ENCODE measurements around the gene AP1AR.
"Not testable (repeated sequence)": the region's sequence is repeated elsewhere in the genome, so short reads cannot be mapped to it uniquely, and the experiment has no call there.

Gene AP1AR

DNA sequence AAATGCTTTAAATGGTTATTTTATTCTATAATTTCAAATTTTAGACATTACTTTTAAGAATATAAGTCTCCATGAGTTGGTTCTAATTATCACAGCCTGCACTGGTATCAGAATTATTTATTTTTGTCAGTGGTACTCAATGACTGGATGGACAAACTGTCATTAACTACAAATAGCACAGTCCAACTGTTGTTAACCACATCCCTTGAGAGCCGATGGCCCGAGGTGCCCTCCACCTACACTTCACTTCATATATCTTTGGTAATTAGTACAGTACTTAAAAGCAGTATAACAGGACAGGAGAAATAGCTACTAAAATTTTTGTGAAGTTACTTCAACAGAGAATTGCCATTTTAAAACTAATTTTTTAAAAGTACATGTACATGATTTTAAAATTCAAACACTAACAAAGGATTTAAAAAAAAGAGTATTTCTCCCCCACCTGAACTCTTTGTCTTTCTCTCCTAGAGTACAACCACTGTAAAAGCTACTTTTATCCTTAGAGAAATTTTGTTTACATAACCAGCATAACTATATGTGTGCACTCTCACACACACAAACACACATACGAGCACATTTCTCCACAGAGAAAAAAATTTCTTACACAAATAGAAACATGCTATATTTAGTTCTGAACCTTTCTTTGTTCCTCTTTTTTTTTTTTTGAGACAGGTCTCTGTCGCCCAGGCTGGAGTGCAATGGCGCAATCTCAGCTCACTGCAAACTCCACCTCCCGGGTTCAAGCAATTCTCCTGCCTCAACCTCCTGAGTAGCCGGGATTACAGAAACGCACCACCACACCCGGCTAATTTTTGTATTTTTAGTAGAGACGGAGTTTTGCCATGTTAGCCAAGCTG, 47.7 kb downstream of the AP1AR start:
- no peak for DNase-seq (ENCODE audit: low read depth)

DNA sequence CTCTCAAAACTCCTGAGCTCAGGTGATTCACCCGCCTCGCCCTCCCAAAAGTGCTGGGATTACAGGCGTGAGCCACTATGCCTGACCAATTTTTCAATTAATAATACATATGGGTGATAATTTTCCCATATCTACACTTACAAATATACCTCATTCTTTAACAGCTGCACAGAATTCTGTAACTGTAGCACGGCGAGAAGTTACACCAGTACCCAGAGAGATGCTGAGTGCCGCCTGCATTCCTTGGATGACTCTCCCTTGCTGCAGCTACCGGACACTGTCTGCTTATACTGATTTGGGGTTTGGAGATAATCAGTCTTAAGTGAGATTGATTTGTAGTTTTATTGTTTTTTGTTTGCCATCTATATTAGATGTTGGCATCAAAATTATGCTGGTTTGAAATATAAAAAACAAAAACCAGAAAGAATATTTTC, 48.3 kb downstream of the AP1AR start:
- DNase-seq (ENCODE audit: low read depth), result no peak

DNA sequence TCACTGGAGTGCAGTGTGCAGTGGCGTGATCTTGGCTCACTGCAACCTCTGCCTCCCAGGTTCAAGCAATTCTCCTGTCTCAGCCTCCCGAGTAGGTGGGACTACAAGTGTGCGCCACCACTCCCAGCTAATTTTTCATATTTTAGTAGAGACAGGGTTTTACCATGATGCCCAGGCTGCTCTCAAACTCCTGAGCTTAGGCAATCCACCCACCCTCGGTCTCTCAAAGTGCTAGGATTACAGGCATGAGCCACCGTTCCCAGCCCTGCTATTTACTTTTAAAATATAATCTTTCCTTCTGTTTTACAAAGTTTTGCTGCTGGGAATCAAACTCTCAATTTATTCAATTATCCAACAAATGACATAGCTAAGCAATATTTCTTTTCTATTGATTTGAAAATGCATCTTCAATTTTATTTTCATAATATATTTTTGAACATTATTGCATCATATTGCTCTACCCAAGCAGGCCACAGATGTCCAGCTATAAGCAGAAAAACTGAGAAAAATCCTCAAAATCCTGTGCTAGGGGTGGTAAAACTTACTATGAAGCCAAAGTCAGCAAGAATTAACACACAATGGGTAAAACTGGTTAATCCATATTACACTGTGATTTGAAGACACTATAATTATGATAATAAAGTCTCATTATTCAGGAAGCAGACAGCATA, 48.9 kb downstream of the AP1AR start:
- DNase-seq (ENCODE audit: low read depth), result no peak

DNA sequence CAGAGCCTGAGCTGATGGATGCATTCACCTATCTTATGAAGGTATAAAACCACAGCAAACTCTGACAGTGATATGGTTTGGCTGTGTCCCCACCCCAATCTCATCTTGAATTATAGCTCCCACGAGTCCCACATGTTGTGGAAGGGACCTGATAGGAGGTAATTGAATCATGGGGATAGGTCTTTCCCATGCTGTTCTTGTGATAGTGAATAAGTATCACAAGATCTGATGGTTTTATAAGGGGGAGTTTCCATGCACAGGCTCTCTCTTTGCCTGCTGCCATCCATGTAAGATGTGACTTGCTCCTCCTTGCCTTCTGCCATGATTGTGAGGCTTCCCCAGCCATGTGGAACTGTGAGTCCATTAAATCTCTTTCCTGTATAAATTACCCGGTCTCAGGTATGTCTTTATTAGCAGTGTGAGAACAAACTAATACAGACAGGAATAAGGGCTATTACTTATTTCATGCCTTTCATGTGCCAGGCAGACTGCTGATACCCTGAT, 50.4 kb downstream of the AP1AR start:
- not testable (repeated sequence) for DNase-seq (ENCODE audit: low read depth)

DNA sequence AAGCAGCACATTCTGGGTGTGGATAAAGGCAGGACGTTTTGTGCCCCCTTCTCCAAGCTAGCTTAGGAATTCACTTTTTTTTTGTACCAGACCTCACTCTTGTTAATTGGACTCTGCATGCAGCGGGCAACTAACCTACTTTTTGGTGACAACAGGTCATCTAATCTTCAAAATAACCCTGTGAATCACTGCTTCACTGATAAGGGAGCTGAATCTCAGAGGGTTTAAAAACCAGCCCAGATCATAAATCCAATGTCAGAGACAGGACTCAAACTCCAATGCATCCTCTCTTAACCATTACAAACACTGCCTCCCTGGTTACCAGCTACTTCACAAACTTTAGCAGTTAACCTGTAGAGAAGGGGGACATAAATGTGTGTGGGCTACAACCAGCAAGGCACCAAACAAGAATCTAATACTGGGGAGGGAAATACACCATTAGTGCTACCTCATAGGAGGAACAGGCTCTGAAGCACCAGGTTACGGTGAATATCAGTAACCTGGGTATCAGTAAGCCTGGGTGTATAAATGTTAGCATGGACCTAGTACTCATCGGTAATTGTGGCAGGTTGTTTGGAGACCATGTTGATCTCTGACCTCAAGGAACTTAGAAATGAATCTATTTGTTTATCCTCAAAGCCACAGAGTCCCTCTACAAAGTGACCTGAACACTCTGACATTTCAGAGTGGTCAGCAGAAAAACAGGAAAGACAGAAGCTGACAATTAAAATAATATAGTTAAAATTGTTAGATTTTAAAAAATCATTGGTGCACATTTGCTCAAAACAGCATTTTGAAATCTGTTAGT, 51.5 kb downstream of the AP1AR start:
- no peak for DNase-seq (ENCODE audit: low read depth)

DNA sequence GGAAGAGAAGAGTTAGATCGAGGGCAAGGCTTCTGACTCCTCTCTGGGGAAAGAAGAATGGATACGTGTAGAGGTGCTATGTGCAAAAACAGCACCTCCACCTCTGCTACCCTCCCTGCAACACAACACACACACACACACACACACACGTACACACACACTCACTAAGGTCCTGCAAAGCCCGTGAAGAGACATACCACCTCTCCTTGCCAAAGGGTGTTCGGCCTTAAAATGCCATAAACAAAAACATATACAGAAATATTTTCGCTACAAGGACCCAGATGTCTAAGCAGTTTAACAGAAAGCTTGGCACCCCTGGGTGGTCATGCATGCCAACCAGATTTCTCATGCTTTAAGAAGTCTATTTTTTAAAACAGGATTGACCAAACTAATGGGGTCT, 52.6 kb downstream of the AP1AR start:
- DNase-seq (ENCODE audit: low read depth), result no peak

DNA sequence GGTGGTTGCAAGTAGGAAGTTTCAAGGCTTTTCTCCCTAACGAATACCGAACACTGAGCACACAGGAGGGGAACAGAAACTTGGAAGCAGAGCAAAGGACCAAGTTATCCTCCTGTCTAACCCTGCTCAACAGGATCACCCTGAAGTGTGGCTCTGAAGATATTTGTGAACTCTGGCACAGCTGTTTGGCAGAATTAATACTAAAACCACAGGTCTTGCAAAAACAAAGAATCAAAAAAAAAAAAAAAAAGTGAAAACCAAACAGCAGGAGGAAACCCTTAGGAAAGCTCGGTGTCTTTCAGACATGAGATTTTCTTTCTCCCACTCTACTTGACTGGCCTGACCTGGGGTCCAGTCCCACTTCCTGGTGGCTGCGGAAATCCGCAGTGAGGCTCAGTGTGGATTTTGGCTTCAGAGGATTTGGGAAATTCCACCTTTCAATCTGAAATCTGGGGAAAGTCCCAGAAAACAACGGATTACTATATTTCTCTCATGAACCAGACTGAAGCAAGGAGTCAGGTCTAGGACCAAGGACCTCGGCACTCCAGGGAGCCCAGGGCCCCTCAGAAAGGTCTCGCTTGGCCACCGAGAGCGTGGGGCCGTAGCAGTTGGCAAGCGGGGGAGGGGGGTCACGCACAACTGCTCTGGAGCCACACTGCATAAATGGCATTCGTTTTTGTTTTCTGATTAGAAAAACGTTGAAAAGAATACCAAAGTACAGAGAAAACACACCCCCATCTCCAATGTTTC, 53.2 kb downstream of the AP1AR start:
- no peak for DNase-seq (ENCODE audit: low read depth)

DNA sequence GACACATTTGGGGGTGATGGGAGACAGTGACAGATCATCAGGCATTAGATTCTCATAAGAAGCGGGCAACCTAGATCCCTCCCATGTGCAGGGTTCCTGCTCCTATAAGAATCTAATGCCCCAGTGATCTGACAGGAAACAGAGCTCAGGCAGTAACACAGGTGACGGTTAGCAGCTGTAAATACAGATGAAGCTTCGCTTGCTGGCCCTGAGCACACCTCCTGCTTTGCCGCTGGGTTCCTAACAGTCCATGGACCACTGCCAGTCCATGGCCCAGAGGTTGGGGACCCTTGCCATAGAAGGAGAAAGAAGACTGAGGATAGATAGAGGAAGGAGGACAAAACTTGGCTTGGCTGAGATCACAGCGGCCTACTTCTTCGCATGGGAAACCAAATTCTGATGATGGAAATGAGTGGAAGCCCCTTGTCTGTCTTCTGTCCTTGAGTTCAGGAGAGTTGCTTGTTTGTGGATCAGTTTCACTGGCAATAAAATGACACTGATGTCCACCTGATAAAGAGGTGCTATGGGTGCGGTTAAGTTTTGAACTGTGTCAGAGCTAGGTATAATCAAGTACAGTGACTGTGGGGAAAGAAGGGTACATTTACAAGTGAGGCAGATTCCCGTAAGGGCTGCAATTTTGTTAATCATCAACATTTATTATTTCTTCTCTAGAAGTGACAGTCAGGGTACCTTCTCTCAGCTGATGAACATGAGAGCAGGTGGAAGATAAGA, 55.8 kb downstream of the AP1AR start:
- DNase-seq (ENCODE audit: low read depth), result no peak

DNA sequence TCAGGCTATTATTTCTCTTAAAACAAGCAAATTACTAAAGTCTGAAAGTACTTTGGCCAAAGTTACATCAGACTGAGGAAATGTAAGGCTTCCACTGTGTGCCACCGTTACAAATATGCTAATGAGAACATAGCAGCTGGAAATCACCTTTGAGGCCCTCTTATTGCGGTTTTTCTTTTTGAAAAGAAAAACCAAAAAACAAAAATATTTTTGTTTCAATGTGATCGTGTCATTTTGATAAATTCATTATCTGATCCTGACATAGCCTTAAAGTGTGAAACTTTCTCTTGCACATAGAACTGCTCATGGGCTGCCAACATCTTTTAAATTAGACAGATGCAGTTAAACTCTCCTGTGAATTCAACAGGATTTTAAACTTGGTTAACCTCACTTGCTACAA, 56.9 kb downstream of the AP1AR start:
- DNase-seq (ENCODE audit: low read depth), result no peak

DNA sequence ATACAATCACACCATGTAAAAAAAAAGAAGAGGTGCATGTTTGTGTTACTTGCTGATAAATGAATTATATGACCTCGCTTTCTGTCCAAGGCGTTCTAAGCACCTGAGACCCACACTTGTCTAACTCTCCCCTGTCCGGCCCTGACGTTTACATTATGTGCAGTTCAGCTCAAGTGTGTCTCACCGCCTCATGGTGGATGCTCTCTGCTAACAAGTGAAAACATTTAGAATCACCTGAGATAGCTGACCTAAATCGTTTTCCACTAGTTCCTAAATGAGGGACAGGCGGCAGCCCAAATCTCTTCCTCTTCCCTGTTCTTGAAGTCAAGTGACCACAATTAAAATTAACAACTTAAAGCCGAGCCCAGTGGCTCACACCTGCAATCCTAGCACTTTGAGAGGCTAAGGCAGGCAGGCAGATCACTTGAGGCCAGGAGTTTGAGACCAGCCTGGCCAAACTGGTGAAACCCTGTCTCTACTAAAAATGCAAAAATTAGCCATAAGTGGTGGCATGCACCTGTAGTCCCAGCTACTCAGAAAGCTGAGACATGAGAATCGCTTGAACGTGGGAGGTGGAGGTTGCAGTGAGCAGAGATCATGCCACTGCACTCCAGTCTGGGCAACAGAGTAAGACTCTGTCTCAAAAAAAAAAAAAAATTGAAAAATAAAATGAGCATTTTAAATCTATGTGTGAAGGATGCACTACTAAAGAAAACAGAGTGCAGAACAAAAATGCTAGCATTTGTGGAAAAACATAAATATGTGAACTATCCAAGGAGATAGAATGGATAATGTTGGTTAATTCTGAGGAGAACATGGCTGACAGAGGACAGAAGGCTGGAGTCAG, 58.0 kb downstream of the AP1AR start:
- no peak for DNase-seq (ENCODE audit: low read depth)

DNA sequence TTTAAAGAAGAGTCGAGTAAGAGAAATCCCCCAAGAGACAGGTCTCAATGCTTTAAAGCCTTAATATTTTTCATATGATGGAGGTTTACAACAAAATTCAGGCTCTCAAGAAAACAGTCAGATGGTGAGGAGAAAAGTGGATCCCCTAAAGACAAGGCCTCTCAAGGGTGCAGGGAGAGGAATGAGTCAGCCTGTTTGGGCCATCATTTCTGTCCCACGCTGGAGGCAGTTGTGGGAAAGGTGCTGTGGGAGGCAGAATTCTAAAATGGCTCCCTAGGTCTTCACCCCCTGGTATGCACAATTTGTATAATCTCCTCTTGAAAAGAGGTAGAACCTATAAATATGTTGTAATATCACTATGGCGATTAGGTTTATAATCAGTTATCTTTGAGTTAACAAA, 58.8 kb downstream of the AP1AR start:
- DNase-seq (ENCODE audit: low read depth), result no peak

DNA sequence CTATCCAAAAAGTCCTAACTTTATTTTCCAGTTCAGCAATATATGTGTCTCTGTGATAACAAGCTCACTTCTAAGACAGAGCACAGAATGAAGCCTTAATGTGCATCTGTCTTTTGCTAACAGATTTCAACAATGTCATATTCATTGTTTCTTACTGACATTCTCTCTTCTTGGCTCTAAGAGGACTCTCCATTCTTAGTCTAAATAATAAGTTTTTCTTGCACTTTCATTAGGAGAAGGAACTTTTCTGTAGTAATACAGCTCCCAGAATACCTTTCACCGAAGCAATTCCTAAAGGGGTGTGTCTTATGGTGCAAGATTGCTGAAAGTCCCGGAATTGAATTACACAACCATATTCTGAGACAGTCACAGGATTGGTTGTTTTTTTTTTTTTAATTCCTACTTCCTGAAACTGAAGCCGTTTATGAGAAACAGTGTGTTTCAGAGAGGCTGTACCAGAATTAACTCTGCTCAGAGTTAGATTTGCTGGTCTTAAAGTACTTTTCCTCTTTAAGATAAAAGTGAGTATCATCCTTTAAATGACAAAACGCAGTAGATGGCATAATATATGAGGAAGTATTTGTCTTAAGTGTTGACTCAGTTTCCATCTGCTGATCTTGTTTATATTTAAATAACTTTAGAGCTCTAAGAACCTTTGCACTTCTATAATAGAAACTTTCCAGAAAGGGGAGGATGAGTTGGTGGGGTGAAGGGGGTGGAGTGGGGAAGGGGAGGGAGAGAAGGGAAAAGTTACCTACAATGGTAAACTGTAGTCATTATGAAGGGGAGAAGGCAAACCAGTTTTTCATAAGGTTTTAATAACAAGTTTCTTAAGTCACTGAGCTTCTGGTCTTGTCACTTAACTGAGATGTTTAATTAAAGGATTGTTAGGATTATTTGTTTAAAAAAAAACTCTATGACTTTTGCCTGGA, 65.6 kb downstream of the AP1AR start, which contains the start of gene ALPK1:
Gene ALPK1 (plus strand): TSS at position 421 of the 932 bp plus-strand sequence.
- no peak for DNase-seq (ENCODE audit: low read depth)

DNA sequence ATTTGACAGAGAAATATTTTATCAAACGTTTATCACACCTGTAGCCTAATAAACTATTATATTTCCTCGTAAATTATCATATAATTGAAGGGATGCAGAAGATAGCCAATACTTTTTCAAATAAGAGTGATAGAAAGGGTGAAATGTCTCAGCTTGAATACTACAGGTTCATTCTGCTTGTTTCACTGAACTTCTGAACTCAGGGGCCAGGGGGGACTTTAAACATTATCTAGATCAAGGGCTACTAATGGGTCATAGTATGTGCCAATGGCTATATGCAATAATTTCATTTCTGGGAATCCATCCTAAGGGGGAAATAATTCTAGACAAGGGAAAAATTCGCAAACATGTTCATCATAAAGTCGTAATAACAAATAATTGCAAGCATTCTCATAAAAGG, 68.1 kb downstream of the AP1AR start:
- no peak for DNase-seq (ENCODE audit: low read depth)

DNA sequence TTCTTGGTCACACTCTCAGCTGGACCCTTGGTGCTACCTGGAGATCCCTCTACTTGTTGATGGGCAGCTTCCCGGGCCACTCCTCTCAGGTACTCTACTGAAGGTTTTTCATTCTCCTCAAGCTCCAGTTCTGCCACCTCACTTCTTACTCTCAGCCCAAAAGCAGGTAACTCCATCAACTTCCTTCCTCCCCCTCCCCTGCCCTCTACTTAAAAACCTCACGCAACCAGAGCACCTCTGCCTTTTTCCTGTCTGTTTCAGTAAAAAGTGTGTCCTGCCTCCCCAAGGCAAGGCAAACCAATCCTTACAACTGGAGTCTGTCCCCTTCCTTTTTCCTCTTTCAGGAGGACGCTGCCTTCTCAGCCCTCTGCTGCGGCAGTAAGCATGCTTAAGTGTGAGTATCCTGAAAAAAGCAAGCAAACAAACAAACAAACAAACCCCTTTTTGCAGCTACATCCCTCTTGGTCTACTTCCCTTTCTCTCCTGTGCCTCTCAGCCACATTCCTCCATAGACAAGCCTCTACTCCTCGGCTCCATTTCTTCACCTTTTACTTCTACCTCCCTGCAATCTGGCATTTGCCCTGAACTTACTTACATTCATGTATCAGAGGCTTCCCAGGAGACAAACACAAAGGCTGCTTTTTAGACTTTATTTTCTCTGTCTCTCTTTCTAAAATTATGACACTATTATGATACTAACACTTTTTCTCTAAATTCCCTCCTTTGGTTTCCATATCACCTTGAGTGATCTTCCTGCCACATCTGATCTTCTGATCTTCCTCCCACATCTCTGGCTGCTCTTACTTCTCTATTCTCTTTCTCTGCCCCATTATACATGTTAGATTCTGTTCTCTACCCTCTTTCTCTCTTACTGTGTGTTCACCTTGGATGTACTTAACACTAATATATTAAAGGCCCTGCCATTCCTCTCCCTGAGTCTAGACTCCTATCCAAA, 71.0 kb downstream of the AP1AR start:
- no peak for DNase-seq (ENCODE audit: low read depth)

DNA sequence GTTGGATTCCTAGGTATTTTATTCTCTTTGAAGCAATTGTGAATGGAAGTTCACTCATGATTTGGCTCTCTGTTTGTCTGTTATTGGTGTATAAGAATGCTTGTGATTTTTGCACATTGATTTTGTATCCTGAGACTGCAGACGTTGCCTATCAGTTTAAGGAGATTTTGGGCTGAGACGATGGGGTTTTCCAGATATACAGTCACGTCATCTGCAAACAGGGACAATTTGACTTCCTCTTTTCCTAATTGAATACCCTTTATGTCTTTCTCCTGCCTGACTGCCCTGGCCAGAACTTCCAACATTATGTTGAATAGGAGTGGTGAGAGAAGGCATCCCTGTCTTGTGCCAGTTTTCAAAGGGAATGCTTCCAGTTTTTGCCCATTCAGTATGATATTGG, 73.9 kb downstream of the AP1AR start:
- DNase-seq (ENCODE audit: low read depth), result not testable (repeated sequence)

DNA sequence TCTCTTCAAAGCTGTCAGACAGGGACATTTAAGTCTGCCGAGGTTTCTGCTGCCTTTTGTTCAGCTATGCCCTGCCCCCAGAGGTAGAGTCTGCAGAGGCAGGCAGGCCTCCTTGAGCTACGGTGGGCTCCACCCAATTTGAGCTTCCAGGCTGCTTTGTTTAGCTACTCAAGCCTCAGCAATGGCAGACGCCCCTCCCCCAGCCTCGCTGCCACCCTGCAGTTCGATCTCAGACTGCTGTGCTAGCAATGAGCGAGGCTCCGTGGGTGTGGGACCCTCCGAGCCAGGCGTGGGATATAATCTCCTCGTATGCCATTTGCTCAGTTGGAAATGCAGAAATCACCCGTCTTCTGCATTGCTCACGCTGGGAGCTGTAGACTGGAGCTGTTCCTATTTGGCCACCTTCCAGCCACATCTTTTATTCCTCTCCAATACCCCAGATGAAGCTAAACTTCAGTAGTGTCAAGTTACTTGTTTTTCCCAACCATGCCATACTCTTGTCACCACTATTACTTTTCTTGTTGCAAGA, 77.7 kb downstream of the AP1AR start:
- DNase-seq (ENCODE audit: low read depth), result not testable (repeated sequence)

DNA sequence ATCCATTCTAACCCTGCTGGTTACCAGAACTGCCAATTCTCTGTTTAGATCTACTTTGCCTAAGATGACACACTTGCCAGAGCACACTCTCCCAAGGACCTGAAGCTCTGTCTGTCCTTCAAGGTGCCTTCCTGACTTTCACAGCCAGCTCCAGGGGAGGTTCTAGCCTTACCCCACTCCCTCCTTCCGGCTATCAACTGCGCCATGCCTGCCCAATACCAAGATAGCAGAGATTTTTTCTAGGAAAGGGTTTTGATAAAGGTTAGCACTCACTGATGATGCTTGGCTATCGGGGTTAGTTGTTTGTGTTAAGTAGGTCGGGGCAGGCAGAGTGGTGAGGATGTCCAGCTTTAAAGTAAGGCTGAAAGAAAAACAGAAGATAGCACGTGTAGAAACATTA, 79.9 kb downstream of the AP1AR start:
- DNase-seq (ENCODE audit: low read depth), result no peak

All from activated T-cell treated with anti-CD3 and anti-CD28 coated beads for 24 hours (primary cell).